Vagina (tissue), 2 donors: Measurements from ENCODE around the gene VPS45.

Experiments
- POLR2A ChIP-seq, 2 donors: fragments of 450-650 bp; IDR thresholded peaks; one replicate each; pipeline ENCODE4 v1.6.1; 2017; ENCODE audit warnings: antibody characterized with exemption in 2 of 2, mild to moderate bottlenecking in 2 of 2, moderate library complexity in 2 of 2
- POLR2AphosphoS5 ChIP-seq, 2 donors: sonication (generic); formaldehyde crosslinking; IDR thresholded peaks; one replicate each; pipeline ENCODE4 v1.9.0; 2017; ENCODE audit warnings: antibody characterized with exemption in 2 of 2, mild to moderate bottlenecking in 2 of 2, low read depth in 1 of 2; ENCODE audit not compliant: insufficient read depth in 1 of 2
- TF ChIP-seq, protein P1 (sequence below), 3 experiments: fragments of 450-650 bp in 2 of 3; fragments of 200-600 bp in 1 of 3; sonication (generic) in 1 of 3; IDR thresholded peaks; one replicate each; pipeline ENCODE4 v1.5.1; 2017 to 2019; ENCODE audit warnings: antibody characterized with exemption in 3 of 3, mild to moderate bottlenecking in 2 of 3, moderate library complexity in 2 of 3

DNA sequence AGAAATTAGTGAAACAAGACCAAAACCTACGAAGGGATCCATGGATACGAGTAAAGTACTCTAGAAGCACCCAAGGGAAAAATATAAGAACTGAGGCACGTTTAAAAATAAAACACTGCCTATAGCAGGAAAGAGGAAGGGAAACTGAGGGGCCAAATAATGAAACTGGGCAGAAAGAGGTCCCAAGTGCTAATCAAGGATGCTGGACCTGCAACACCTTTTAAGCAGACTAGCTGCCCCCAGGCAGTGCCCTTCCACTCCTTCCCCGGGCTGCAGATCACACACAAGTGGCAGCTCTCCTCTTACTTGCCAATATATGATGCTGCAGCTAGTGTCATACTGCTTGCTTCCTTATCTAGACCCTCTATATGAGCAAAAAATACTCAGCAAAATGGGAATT, 49.4 kb upstream of the VPS45 start:
- TF ChIP-seq, protein P1, sequence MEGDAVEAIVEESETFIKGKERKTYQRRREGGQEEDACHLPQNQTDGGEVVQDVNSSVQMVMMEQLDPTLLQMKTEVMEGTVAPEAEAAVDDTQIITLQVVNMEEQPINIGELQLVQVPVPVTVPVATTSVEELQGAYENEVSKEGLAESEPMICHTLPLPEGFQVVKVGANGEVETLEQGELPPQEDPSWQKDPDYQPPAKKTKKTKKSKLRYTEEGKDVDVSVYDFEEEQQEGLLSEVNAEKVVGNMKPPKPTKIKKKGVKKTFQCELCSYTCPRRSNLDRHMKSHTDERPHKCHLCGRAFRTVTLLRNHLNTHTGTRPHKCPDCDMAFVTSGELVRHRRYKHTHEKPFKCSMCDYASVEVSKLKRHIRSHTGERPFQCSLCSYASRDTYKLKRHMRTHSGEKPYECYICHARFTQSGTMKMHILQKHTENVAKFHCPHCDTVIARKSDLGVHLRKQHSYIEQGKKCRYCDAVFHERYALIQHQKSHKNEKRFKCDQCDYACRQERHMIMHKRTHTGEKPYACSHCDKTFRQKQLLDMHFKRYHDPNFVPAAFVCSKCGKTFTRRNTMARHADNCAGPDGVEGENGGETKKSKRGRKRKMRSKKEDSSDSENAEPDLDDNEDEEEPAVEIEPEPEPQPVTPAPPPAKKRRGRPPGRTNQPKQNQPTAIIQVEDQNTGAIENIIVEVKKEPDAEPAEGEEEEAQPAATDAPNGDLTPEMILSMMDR (IDR thresholded peaks at IDR 0.05) = no peak
- TF ChIP-seq POLR2AphosphoS5 (IDR thresholded peaks at IDR 0.05; ENCODE audit: insufficient read depth in 1 of 2, low read depth in 1 of 2) = no peak
- TF ChIP-seq POLR2A (IDR thresholded peaks at IDR 0.05) = no peak
